ENCODE results near the gene ZCCHC24. TPM values are rescaled to one million over a fixed set of nuclear protein-coding genes. Genes with fewer than 3 reads are reported as not detected.

ZCCHC24 gene
- total and polyA plus RNA-seq, 10 donors: 4.9 to 34.1 (median 23.7) TPM

- DNase-seq: peak; percentile 29
- no peak overlapping the region for H3K4me3 ChIP-seq
- intact Hi-C loops (cut with DNase I; ENCODE audit: low total_unique reads): loop anchor here (5.0 kb wide), 1 partner anchor 97 kb away; no protein-coding TSS in a partner anchor
- H3K27me3 ChIP-seq (replicated peaks in 1 of 7): peaks cover 0 to 2% (median 0%) of the 10 kb centered on the region in 7 donors
- WGBS, 5 donors: 72 to 86% (median 80%) methylated on average over 5 to 6 of the region's 6 CpGs
- no peaks in the 10 kb centered on the region for H3K36me3 ChIP-seq
- no peaks in the 10 kb centered on the region for H3K9me3 ChIP-seq
- peaks cover 0 to 27% (median 6%) of the 10 kb centered on the region in 6 donors for H3K4me1 ChIP-seq
- no peak for TF ChIP-seq POLR2AphosphoS5 (IDR thresholded peaks at IDR 0.05)
- TF ChIP-seq CTCF (IDR thresholded peaks at IDR 0.05 in 8 of 11, conservative IDR thresholded peaks at IDR 0.05 in 3 of 11): no peak
- TF ChIP-seq POLR2A (IDR thresholded peaks at IDR 0.05): no peak
- no peak overlapping the region for H3K27ac ChIP-seq
Measured at GRCh38 chr10:79468841-79469585, 23.6 kb upstream of the ZCCHC24 start.

GRCh38 chr10:79468015-79468560, 22.7 kb upstream of the ZCCHC24 start:
- DNase-seq: no peak
- TF ChIP-seq POLR2A (IDR thresholded peaks at IDR 0.05) (no peak), CTCF (IDR thresholded peaks at IDR 0.05 in 8 of 11, conservative IDR thresholded peaks at IDR 0.05 in 3 of 11) (no peak)
- 41 to 67% (median 54%) methylated on average over 3 of the region's 3 CpGs for WGBS, 5 donors
- intact Hi-C loops (cut with DNase I; ENCODE audit: low total_unique reads): loop anchor here (5.0 kb wide), 1 partner anchor 96 kb away; no protein-coding TSS in a partner anchor
- no peaks in the 10 kb centered on the region for H3K36me3 ChIP-seq
- no peaks in the 10 kb centered on the region for H3K9me3 ChIP-seq
- H3K4me1 ChIP-seq: peaks cover 0 to 21% (median 5%) of the 10 kb centered on the region in 6 donors
- peaks cover 0 to 3% (median 0%) of the 10 kb centered on the region in 7 donors for H3K27me3 ChIP-seq (replicated peaks in 1 of 7)
- no peak overlapping the region for H3K4me3 ChIP-seq
- peak overlapping the region in 2 of 8 donors; percentile 36 to 41 for H3K27ac ChIP-seq

- 90 to 94% (median 92%) methylated on average over 3 of the region's 3 CpGs for WGBS, 5 donors
- Histone ChIP-seq H3K36me3 (no peaks in the 10 kb centered on the region), H3K27ac (no peak overlapping the region), H3K4me3 (no peak overlapping the region), H3K4me1 (peaks cover 0 to 20% (median 5%) of the 10 kb centered on the region in 6 donors), H3K27me3 (replicated peaks in 1 of 7) (peaks cover 0 to 3% (median 0%) of the 10 kb centered on the region in 7 donors), H3K9me3 (no peaks in the 10 kb centered on the region)
- intact Hi-C loops (cut with DNase I; ENCODE audit: low total_unique reads): loop anchor here (5.0 kb wide), 1 partner anchor 93 kb away; no protein-coding TSS in a partner anchor
- TF ChIP-seq POLR2AphosphoS5 (IDR thresholded peaks at IDR 0.05) (no peak), CTCF (IDR thresholded peaks at IDR 0.05 in 8 of 11, conservative IDR thresholded peaks at IDR 0.05 in 3 of 11) (no peak), POLR2A (IDR thresholded peaks at IDR 0.05) (no peak)
- no peak for DNase-seq
Measured at GRCh38 chr10:79465341-79465740, 19.9 kb upstream of the ZCCHC24 start.
